Activated CD4-positive, alpha-beta memory T cell treated with anti-CD3 and anti-CD28 coated beads, Interleukin-2, amount 10 ng/mL, durations not matched to agents 7 days and 5 days (primary cell): ENCODE results near the gene OR8H3. TPM values are rescaled to one million over a fixed set of nuclear protein-coding genes. Genes with fewer than 3 reads are reported as not detected.

ENCODE experiments used
- total RNA-seq, 2 experiments: library from RNA; stranded (reverse); gene quantifications; one replicate each; pipeline ENCODE4 v1.2.3, GENCODE V29; 2021

The OR8H3 gene
- total RNA-seq, 2 experiments from 2014 or later, result not detected

Other genes with a start within 250 kb of the OR8H3 start
- not detected for gene TRIM51, start 239.1 kb upstream of the OR8H3 start, total RNA-seq
- not detected for gene OR5W2, start 207.8 kb upstream of the OR8H3 start, total RNA-seq
- gene OR5I1, start 186.0 kb upstream of the OR8H3 start, total RNA-seq, result not detected
- gene OR10AG1, start 152.4 kb upstream of the OR8H3 start, total RNA-seq, result not detected
- not detected for gene OR5F1, start 127.7 kb upstream of the OR8H3 start, total RNA-seq
- not detected for gene OR5AS1, start 94.7 kb upstream of the OR8H3 start, total RNA-seq
- not detected for gene OR8I2, start 29.1 kb upstream of the OR8H3 start, total RNA-seq
- not detected for gene OR8H2, start 18.7 kb upstream of the OR8H3 start, total RNA-seq
- not detected for gene OR8J3, start 17.8 kb downstream of the OR8H3 start, total RNA-seq
- not detected for gene OR8K5, start 37.9 kb downstream of the OR8H3 start, total RNA-seq
- gene OR5J2, start 54.2 kb downstream of the OR8H3 start, total RNA-seq, result not detected
- gene OR5T2, start 111.9 kb downstream of the OR8H3 start, total RNA-seq, result not detected
- not detected for gene OR5T3, start 129.9 kb downstream of the OR8H3 start, total RNA-seq
- gene OR5T1, start 151.8 kb downstream of the OR8H3 start, total RNA-seq, result not detected
- not detected for gene OR8H1, start 169.9 kb downstream of the OR8H3 start, total RNA-seq
- gene OR8K3, start 192.8 kb downstream of the OR8H3 start, total RNA-seq, result not detected
- not detected for gene OR8K1, start 223.7 kb downstream of the OR8H3 start, total RNA-seq
- not detected for gene OR8J1, start 231.9 kb downstream of the OR8H3 start, total RNA-seq